Measurements from ENCODE around the gene GIGYF1. TPM values are rescaled to one million over a fixed set of nuclear protein-coding genes. Genes with fewer than 3 reads are reported as not detected.
"Not testable (repeated sequence)": the region's sequence is repeated elsewhere in the genome, so short reads cannot be mapped to it uniquely, and the experiment has no call there.

The GIGYF1 gene
- total RNA-seq, 2 donors from 2014 or later: 70.3 to 71.5 TPM

GRCh38 chr7:100721505-100721812 is 27.4 kb upstream of the GIGYF1 start:
- H3K9me3 ChIP-seq (ENCODE audit: control insufficient read depth, low read length, poor library complexity, severe bottlenecking): no peaks in the 10 kb centered on the region
- Mint-ChIP-seq H3K4me1 (peaks cover 3% of the 10 kb centered on the region), H3K4me3 (no peak overlapping the region), H3K36me3 (ENCODE audit: low read depth) (peaks cover 6% of the 10 kb centered on the region), H3K27ac (no peak overlapping the region), H3K27me3 (peaks cover 36% of the 10 kb centered on the region)
- DNase-seq: no peak
- ATAC-seq: no peak

- no peak for DNase-seq
- peaks cover 6% of the 10 kb centered on the region for H3K36me3 Mint-ChIP-seq (ENCODE audit: low read depth)
- ATAC-seq: no peak
- H3K27me3 Mint-ChIP-seq: peaks cover 36% of the 10 kb centered on the region
- H3K27ac Mint-ChIP-seq: no peak overlapping the region
- H3K4me3 Mint-ChIP-seq: no peak overlapping the region
- H3K9me3 ChIP-seq (ENCODE audit: control insufficient read depth, low read length, poor library complexity, severe bottlenecking): no peaks in the 10 kb centered on the region
- H3K4me1 Mint-ChIP-seq: peaks cover 3% of the 10 kb centered on the region
Measured at GRCh38 chr7:100720671-100721504, 26.8 kb upstream of the GIGYF1 start.

- peaks cover 3% of the 10 kb centered on the region for H3K4me1 Mint-ChIP-seq
- H3K9me3 ChIP-seq (ENCODE audit: control insufficient read depth, low read length, poor library complexity, severe bottlenecking): no peaks in the 10 kb centered on the region
- DNase-seq (no peak), ATAC-seq (no peak)
- peaks cover 7% of the 10 kb centered on the region for H3K36me3 Mint-ChIP-seq (ENCODE audit: low read depth)
- H3K27ac Mint-ChIP-seq: no peak within 1 kb of the TSS
- peaks cover 36% of the 10 kb centered on the region for H3K27me3 Mint-ChIP-seq
- no peak within 1 kb of the TSS for H3K4me3 Mint-ChIP-seq
Measured at GRCh38 chr7:100720279-100720670, 26.2 kb upstream of the GIGYF1 start, which contains the start of gene EPO. Gene EPO, plus strand, starts transcription at chr7:100720468. Its CDS starts 513 bp downstream, at chr7:100720981.

- no peaks in the 10 kb centered on the region for H3K4me1 Mint-ChIP-seq
- H3K9me3 ChIP-seq (ENCODE audit: control insufficient read depth, low read length, poor library complexity, severe bottlenecking): no peaks in the 10 kb centered on the region
- no peak overlapping the region for H3K27ac Mint-ChIP-seq
- ATAC-seq: no peak
- no peak overlapping the region for H3K4me3 Mint-ChIP-seq
- peaks cover 33% of the 10 kb centered on the region for H3K27me3 Mint-ChIP-seq
- DNase-seq: no peak
- peaks cover 7% of the 10 kb centered on the region for H3K36me3 Mint-ChIP-seq (ENCODE audit: low read depth)
Measured at GRCh38 chr7:100719523-100720278, 25.7 kb upstream of the GIGYF1 start.

- H3K36me3 Mint-ChIP-seq (ENCODE audit: low read depth); H3K9me3 ChIP-seq (ENCODE audit: control insufficient read depth, low read length, poor library complexity, severe bottlenecking); H3K27ac Mint-ChIP-seq; H3K4me1 Mint-ChIP-seq; ATAC-seq; H3K4me3 Mint-ChIP-seq; DNase-seq: not testable (repeated sequence)
- peaks cover 17% of the 10 kb centered on the region for H3K27me3 Mint-ChIP-seq
Measured at GRCh38 chr7:100717073-100717472, 23.0 kb upstream of the GIGYF1 start.

- no peaks in the 10 kb centered on the region for H3K9me3 ChIP-seq (ENCODE audit: control insufficient read depth, low read length, poor library complexity, severe bottlenecking)
- Mint-ChIP-seq H3K4me3 (no peak overlapping the region), H3K36me3 (ENCODE audit: low read depth) (peaks cover 8% of the 10 kb centered on the region), H3K27me3 (peaks cover 3% of the 10 kb centered on the region), H3K4me1 (peaks cover 3% of the 10 kb centered on the region), H3K27ac (no peak overlapping the region)
- ATAC-seq (no peak), DNase-seq (no peak)
Measured at GRCh38 chr7:100714725-100715124, 20.7 kb upstream of the GIGYF1 start.

GRCh38 chr7:100711369-100711768 is 17.3 kb upstream of the GIGYF1 start:
- peaks cover 7% of the 10 kb centered on the region for H3K4me1 Mint-ChIP-seq
- no peaks in the 10 kb centered on the region for H3K27me3 Mint-ChIP-seq
- ATAC-seq: no peak
- H3K36me3 Mint-ChIP-seq (ENCODE audit: low read depth): peaks cover 4% of the 10 kb centered on the region
- no peak overlapping the region for H3K27ac Mint-ChIP-seq
- DNase-seq: no peak
- no peak overlapping the region for H3K4me3 Mint-ChIP-seq
- no peaks in the 10 kb centered on the region for H3K9me3 ChIP-seq (ENCODE audit: control insufficient read depth, low read length, poor library complexity, severe bottlenecking)

GRCh38 chr7:100710452-100710851 is 16.4 kb upstream of the GIGYF1 start:
- H3K9me3 ChIP-seq (ENCODE audit: control insufficient read depth, low read length, poor library complexity, severe bottlenecking): no peaks in the 10 kb centered on the region
- peaks cover 11% of the 10 kb centered on the region for H3K4me1 Mint-ChIP-seq
- H3K4me3 Mint-ChIP-seq: no peak overlapping the region
- DNase-seq (no peak), ATAC-seq (no peak)
- no peak overlapping the region for H3K27ac Mint-ChIP-seq
- no peaks in the 10 kb centered on the region for H3K27me3 Mint-ChIP-seq
- H3K36me3 Mint-ChIP-seq (ENCODE audit: low read depth): peaks cover 6% of the 10 kb centered on the region

GRCh38 chr7:100708395-100708794 is 14.3 kb upstream of the GIGYF1 start:
- no peak for ATAC-seq
- H3K4me3 Mint-ChIP-seq: no peak overlapping the region
- H3K9me3 ChIP-seq (ENCODE audit: control insufficient read depth, low read length, poor library complexity, severe bottlenecking): no peaks in the 10 kb centered on the region

GRCh38 chr7:100706672-100707311 is 12.7 kb upstream of the GIGYF1 start:
- peak overlapping the region; percentile 96 for H3K4me3 Mint-ChIP-seq
- DNase-seq (no peak), ATAC-seq (no peak)
- H3K27me3 Mint-ChIP-seq: no peaks in the 10 kb centered on the region
- peaks cover 11% of the 10 kb centered on the region for H3K4me1 Mint-ChIP-seq
- H3K27ac Mint-ChIP-seq: peak overlapping the region; percentile 95
- no peaks in the 10 kb centered on the region for H3K9me3 ChIP-seq (ENCODE audit: control insufficient read depth, low read length, poor library complexity, severe bottlenecking)
- H3K36me3 Mint-ChIP-seq (ENCODE audit: low read depth): peaks cover 4% of the 10 kb centered on the region

More at GRCh38 chr7:100708395-100708794, 14.3 kb upstream of the GIGYF1 start:
- H3K36me3 Mint-ChIP-seq (ENCODE audit: low read depth): peaks cover 4% of the 10 kb centered on the region
- peak overlapping the region; percentile 95 for H3K27ac Mint-ChIP-seq
- DNase-seq: no peak
- peaks cover 11% of the 10 kb centered on the region for H3K4me1 Mint-ChIP-seq
- no peaks in the 10 kb centered on the region for H3K27me3 Mint-ChIP-seq

- H3K27ac Mint-ChIP-seq: peak within 1 kb of the TSS; percentile 95
- ATAC-seq (peak; percentile 97), DNase-seq (peak; percentile 96 to 98 (median 97))
- H3K27me3 Mint-ChIP-seq: no peaks in the 10 kb centered on the region
- H3K36me3 Mint-ChIP-seq (ENCODE audit: low read depth): peaks cover 4% of the 10 kb centered on the region
- no peaks in the 10 kb centered on the region for H3K9me3 ChIP-seq (ENCODE audit: control insufficient read depth, low read length, poor library complexity, severe bottlenecking)
- peaks cover 11% of the 10 kb centered on the region for H3K4me1 Mint-ChIP-seq
- H3K4me3 Mint-ChIP-seq: peak within 1 kb of the TSS; percentile 96
Measured at GRCh38 chr7:100705753-100706671, 12.0 kb upstream of the GIGYF1 start, which contains the start of gene POP7. Gene POP7, plus strand, starts transcription at chr7:100706121. Its CDS starts 710 bp downstream, at chr7:100706831.

- peaks cover 4% of the 10 kb centered on the region for H3K36me3 Mint-ChIP-seq (ENCODE audit: low read depth)
- peak overlapping the region; percentile 95 for H3K27ac Mint-ChIP-seq
- H3K9me3 ChIP-seq (ENCODE audit: control insufficient read depth, low read length, poor library complexity, severe bottlenecking): no peaks in the 10 kb centered on the region
- peak overlapping the region; percentile 96 for H3K4me3 Mint-ChIP-seq
- peak; percentile 64 for ATAC-seq
- peaks cover 10% of the 10 kb centered on the region for H3K4me1 Mint-ChIP-seq
- peak; percentile 60 to 76 (median 65) for DNase-seq
- H3K27me3 Mint-ChIP-seq: no peaks in the 10 kb centered on the region
Measured at GRCh38 chr7:100705320-100705752, 11.3 kb upstream of the GIGYF1 start.

All from T-helper 17 cell (primary cell).